D341Med (cell line): ENCODE measurements around the gene ELMO1.

ENCODE experiments used
- DNase-seq: peaks from one replicate; pipeline ENCODE4 v3.0.0; 2012; ENCODE audit warnings: low spot score

Gene ELMO1

DNA sequence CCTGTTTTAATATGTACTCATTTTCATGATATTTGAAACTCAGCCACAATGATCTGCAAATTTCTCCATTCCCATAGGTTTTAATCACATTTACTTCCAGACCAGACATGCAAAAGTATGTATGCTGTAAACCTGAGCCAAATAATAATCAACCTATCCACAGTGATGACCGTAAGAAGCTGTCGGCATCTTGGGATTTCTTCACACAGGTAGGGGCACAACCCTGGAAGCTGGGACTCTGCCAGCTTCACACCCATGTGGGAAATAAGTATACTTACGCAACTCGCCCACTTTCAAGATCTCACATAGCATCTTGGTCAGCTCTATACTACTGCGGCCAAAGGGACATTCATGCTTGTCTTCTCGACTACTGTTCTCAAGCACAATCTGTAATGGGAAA, 352.3 kb downstream of the ELMO1 start:
- no peak for DNase-seq

DNA sequence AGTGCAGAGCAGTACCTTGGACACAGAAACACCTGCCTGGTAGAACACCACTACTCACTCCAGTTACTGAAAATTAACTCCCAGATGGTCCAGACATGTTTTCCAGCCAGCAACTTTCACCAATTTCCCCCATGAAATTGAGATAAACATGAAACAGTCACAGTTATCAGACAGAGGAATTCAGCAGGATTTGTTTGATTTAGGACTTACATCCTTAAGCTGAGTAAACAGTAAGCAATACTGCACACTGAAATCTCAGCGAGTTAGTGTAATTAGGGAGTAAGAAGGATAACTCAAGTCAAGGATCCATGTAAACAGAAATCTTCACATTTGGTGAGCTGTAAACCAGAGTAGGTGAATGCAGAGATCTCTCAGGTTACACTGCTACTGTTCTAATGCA, 353.5 kb downstream of the ELMO1 start:
- no peak for DNase-seq

DNA sequence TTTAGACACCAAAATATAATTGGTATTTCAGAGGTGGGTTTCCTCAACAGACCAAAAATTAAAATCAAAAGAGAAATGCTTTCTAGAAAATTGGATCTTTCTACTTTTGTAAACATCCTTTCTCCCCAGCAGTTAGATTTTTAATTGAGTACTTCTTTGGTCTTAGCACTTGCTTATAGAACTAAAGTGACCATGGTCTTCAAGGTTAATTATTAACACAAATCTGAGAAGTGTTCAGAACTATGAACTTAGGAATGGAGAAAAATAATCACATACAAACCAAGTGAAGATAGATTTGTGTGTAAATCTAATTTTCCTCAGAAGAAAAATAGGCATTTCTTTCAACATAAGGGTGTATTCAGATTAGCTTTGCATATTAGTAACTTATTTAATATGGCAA, 355.4 kb downstream of the ELMO1 start:
- no peak for DNase-seq

DNA sequence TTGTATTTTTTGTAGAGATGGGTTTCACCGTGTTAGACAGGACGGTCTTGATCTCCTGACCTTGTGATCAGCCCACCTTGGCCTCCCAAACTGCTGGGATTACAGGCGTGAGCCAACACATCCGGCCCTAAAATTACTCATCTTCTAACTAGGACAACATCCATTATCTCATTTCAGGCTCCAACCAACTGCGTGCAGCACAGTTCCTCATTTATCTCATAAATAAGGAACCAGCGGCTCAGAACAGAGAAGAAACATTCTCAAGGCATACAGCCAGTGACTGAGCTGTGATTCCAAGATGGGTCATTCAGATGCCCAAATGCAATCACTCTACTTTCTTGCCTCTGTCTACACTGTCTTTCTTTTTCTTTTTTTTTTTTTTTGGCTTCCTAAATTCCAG, 356.1 kb downstream of the ELMO1 start:
- DNase-seq = no peak

DNA sequence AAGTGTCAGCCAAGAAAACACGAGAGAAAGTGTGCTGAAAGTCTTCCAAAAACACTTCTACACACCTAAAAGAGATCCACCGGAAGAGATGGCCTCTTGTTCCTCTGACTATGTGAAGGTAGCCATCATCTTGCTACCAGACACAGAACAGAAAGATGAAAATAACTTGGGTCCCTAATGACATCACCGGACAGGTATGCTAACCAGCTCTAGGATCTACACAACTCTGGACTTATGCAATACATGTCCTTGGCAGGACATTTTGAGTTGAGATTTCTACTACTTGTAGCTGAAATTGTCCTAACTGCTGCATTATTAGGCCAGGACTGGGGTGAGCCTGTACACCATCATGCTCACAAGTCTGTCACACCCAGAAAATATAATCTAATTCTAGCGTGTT, 358.7 kb downstream of the ELMO1 start:
- DNase-seq = no peak

DNA sequence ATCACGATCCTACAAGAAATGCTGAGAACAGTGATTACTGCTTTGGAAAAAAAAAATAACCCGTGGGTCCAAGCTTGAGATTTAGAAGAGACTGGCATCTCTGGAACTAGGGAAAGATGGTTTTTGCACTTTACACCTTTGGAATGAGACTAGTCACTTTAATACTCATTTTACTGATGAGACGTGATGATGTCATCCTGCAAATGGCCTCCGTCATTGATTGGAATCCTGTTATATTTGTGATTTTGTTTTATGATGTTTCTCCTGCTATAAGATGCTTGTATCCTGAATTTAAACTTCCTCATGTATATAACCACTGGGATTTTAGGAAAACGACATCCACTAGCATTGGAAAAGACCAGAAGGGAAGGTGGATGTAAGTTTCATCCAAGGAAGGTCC, 363.1 kb downstream of the ELMO1 start:
- no peak for DNase-seq

DNA sequence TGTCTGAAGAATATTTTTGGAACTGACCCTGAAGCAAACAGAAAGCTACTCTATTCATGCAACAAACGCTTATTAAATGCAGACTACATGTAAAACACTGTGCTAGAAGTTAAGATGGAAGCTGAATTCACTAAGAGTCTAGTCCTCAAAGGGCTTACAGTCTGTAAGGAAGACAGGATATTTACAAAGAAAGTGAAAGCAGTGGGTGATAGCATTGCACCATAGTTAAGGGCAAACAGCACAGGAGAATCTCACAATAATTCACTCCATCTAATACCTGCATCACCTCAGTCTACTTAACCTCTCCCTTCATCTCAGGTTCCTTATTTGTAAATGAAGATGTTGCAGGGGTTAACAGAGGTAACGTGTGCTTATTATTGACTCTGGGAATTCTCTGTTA, 364.4 kb downstream of the ELMO1 start:
- DNase-seq = no peak

DNA sequence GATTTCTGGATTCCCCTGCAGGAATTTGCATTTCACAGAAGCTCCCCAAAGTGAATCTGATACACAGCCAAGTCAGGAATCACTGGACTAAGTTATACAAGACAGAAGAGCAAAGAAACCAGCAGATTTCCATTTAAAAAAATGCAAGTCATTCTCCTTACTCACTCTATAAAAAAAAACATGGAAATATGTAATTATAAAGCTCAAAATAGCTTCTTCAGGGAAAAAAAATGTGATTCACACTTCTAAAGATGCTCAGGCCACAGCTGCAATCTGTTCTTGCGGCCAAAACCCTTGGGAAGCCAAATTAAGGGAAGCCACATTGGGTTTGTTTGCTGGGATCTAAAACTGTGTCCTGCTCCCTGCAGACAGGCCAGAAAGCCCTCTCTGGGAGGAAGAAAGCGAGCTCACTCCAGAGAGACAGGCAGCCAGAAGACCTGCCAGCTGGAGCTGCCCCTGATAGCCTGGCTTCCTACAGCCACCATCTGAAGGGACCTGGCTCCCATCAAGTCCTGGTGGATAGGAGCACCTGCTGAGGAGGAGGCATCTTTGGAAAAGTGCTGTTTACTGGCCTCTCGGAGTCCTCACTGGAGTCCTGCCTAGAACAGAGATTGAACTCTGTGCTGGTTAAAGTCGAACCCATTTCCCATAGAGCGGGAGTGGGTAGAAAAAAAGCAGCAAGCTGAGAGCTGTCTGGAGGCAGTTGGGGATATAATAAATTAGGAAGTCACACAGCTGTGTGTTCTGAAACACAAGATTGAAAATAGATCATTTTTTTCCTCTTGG, 365.2 kb downstream of the ELMO1 start:
- no peak for DNase-seq

DNA sequence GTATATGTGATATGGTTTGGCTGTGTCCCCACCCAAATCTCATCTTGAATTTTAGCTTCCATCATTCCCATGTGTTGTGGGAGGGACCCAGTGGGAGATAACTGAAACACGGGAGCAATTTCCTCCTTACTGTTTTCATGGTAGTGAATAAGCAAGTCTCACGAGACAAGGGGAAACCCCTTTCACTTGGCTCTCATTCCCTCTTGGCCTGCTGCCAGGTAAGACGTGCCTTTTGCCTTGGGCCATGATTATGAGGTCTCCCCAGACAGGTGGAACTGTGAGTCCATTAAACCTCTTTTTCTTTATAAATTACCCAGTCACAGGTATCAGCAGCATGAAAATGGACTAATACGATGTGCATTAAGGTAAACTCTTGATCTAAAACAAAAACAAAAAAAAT, 367.2 kb downstream of the ELMO1 start:
- DNase-seq = no peak

DNA sequence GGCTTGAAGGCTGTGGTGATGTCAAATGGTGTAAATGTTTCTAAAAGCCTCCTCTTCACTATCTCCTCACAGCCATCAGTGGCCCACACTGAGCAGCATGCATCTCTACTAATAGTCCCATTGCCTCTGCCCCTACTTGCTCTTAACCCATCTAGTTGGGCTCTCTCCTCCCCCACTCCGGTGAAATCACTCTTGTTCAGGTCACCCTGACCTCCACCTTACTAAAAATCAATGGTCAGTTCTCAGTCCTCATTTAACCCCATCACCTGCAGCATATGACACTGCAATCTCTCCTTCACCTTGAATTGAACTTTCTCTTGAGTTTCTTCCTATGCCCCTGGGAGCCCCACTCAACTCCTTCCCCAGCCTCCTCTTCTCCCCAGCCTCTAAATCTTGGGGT, 369.2 kb downstream of the ELMO1 start:
- no peak for DNase-seq

DNA sequence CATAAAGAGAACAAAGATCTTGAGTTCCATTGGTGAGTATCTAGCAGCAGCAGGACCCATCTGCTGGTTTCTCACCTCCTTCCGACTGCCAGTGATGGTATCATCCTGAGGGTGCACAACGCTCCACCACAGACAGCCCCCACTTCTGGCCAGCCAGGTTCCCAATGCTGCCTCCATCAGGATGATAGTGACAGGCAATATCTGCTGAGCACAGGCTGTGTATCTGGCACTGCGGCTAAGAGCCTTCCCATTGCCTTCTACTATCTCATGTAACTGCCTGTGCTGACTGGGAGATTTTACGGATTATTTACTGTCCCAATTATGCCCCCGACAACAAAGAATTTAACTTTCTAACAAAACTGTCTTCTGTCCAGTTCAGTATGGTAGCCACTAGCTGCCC, 372.0 kb downstream of the ELMO1 start:
- no peak for DNase-seq

DNA sequence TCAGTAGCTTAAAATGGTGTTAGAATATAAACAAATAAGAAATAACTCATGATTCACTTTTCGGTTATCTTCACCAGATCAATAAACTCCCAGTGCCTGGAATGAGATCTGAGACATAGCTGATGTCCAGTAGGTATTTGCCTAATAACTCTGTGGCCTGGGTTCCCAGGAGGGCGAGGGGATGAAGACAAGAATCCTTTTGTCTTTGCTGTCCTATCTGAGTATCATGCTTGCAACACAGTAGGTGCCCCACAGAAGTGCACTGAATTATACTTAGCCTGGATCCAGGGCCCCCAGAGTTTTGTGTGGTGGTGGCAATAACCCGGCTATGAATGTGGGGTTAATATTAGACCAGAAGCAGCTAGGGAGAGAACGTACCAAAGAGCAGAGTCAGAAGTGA, 374.3 kb downstream of the ELMO1 start:
- no peak for DNase-seq

DNA sequence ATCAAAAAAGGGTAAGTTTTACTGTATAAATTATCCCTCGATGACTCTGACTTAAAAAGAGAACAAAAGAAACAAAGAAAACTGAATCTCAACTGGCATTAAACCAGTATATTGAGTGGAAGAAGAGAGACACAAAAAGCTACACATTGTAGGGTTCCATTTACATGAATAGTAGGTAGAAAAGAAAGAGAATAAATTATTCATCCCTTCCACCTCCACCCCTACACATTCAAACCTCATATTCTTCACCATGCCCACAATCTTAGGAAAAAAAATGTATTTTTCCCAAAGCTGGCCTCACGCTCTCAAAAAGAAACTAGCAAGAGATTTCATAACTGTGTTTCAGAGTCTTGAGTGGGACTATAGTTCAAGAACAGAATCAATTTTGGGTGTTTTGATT, 377.5 kb downstream of the ELMO1 start:
- DNase-seq = no peak

DNA sequence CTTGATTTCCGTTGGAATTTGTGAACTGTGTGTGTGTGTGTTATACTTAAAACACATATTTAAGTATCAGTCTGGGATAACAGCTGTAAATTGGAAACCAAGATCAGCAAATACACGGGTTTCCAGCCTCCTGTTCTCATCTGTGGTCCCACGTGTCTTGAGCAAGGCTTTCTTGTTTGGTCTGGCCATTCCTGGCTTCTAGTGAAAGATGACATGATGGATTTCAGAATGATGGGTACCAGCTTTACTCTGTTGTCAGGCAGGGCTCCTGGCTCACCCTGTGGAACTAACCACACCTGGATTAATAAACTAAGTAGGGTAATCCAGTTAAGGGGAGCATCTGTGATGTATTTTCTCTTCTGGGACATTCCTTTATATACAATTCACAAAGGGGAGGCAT, 378.2 kb downstream of the ELMO1 start:
- no peak for DNase-seq

DNA sequence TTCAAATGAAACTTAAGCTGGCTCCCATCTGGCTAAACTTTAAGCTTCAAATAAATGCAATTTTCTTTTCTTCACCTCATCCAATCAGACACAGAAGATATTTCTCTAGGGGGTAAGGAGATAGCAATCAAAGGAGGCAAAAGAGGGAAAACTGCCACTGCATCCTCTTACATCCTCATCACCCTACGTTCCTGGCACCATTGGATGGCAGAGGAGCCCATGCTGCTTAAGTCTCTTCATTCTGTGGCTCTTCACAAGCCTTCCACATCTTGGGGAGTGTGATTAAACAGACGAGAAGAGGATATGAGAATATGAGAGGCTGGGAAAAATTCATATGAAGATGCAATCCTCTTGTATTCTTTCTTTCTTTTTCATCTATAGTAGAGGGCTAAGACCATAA, 378.6 kb downstream of the ELMO1 start:
- no peak for DNase-seq

DNA sequence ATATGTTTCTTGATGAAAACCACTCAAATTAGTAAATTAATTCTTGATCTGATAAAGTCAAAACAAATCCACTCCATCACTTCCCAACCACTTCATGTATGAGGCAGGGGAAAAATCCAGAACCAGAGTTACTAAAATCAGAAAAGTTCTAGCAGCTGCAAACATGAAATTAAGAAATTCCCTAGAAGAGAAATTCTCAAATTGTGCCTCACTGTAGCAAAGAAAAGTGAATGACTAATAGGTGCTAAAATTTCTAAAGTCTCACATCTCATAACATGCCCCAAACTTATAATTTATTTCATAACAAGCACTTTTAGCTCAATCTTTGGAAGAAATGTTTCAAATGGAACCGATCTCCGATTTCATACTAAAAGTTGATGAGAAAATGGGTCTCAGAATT, 379.3 kb downstream of the ELMO1 start:
- DNase-seq = no peak

DNA sequence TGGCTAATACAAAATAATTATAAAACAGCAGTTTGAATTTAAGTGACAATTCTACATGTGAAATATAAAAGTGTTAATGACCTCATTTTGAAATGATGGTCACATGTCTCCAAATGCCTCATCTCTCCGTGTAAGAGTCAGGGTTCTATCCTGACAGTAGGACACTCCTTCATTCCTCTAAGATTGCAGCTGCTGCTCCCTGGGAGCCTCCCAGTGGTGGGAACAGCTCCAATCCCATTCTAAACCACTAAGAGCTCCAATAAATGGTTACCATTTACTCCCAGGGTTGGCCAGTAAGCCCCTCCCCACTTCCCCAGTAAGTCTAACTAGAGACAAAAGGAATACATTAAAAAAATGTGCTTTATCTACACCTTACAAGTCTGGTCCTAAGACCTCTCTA, 379.8 kb downstream of the ELMO1 start:
- DNase-seq = no peak

DNA sequence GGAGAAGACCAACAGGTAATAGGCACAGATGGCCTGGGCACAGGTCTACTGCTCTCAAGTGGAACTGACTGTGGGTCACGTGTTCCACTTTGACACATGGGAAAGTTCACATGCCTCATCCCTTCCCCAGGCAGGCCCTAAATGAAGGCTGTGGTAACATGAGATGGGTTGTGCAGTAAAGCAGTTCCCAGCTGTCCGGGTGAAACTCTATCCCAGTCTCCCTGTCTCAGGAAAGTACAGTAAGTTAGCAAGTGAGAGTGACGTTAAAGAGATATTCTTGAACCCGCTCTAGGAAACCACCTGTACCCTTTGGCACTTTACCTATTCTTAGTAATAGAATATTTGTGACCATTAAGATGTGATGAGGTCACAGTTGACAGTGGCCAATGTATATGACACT, 380.6 kb downstream of the ELMO1 start:
- DNase-seq = no peak

DNA sequence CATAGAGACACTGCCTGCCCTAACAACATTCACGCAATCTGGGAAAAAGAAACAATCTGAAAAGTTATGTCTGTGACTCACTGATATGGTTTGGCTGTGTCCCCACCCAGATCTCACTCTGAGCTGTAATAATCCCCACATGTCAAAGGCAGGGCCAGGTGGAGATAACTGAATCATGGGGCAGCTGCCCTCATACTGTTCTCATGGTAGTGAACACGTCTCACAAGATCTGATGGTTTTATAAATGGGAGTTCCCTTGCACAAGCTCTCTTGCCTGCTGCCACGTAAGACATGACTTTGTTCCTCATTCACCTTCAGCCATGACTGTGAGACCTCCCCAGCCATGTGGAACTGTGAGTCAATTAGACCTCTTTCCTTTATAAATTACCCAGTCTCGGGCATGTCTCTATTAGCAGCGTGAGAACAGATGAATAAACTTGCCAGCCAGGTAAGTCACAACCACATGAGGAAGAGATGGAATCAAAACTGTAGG, 382.8 kb downstream of the ELMO1 start:
- DNase-seq = no peak

DNA sequence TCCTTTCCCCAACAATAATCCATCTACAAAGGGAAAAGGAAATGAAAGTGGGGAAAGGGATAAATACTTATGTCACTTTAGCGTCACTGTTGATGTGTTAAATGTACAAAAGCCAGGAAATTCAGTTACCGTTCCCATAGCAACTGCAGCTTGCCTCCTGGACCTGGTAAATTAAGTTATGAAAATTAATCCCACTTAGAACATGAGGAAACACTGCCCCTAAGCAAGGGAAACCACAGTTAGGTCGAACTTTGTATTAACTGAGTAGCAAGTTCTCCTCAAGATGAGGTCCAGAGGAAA, 386.2 kb downstream of the ELMO1 start:
- DNase-seq = no peak

DNA sequence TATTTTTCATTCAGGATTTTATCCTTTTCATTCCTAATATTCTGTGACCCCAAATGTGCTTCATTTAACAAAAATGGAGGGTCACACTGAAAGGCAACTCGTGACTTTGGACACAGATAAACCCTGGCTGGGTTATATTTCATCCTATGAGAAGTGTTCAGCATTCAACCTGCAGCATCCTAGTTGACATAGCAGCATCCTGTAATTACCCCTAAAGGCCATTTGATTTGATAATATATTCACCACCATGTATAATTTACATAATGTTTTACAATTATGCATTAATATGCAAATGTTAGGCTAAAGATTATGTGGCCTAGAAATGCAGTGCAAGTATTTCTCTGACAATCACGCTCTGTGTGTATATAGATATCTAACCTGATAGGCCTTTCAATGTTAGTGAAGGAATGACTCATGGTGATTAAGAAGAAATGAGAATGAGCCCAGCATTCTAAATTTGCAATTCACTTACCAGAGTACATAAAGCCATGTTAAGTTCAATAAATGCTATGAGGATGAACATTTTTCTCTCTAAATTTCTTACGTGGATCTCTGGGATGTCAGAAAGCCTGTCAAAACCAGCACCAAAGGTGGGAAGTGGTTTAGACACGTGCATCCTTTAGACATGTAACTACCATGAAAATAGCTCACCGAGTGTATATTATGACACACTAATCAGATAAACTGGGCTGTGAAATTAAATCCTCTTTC, 386.7 kb downstream of the ELMO1 start:
- no peak for DNase-seq

DNA sequence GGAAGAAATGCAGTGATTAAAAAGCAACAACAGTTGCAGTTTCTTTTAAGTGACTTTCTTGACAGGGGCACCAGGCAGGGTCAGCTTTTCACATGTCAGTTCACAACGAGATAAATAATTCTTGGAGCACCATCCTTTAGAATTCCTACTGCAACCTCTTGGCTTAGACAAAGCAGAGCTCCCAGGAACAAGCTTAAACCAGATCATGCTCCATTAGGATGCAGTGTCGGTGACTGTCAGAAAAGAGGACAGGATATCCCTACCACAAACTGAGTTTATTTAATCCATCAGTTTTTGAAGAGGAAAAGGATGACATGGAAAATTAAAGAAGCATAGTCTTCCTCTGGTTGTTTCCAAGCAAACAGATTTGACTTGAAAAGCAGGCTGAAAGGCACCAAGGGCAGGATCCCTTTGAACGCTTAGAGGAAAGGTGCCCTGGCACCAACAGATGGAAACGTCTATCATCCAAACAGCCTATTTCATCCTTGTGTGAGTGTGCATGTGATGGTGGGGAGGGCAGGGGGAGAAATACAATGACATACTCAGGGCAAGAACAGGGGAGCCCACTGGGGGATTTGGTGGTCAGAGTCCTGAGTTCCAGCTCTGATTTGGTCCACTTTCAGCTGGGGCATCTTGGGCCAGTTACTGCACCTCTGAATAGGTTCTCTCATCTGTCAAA, 392.3 kb downstream of the ELMO1 start:
- DNase-seq = no peak

DNA sequence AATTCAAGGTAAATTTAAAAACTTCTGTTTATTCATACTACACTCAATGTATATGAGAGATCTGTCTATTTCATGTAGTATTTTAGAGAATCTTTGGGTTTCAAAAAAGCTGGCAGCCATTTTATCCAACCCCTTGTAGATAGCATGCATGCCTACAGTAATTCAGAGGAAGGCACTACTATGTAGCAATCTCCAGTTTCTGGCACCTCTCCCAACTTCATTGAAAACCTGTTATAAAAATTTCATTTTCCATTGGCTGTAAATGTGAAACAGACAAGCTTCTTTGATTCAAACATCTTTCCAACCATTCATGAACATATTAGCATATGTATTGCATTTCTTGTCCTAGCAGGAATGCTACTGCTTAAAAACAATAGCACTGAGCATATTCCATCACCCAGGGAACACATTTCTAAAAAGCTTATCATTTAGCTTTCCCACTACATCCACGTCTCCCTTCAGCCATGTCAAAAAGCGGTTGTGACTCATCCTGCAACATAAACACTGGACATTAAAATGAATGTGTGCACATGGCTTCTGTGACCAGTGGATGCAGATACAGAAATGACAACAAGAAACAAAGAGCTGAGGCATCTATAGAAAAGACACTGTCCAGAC, 393.9 kb downstream of the ELMO1 start:
- no peak for DNase-seq
